ENCODE results near the gene PCBP3. TPM values are rescaled to one million over a fixed set of nuclear protein-coding genes. Genes with fewer than 3 reads are reported as not detected.
"Not testable (repeated sequence)": the region's sequence is repeated elsewhere in the genome, so short reads cannot be mapped to it uniquely, and the experiment has no call there.

The PCBP3 gene
- polyA plus RNA-seq, 3 donors, result 1.9 to 2.0 (median 1.9) TPM

GRCh38 chr21:45965084-45965809 is 321.7 kb downstream of the PCBP3 start:
- no peak for DNase-seq

DNA sequence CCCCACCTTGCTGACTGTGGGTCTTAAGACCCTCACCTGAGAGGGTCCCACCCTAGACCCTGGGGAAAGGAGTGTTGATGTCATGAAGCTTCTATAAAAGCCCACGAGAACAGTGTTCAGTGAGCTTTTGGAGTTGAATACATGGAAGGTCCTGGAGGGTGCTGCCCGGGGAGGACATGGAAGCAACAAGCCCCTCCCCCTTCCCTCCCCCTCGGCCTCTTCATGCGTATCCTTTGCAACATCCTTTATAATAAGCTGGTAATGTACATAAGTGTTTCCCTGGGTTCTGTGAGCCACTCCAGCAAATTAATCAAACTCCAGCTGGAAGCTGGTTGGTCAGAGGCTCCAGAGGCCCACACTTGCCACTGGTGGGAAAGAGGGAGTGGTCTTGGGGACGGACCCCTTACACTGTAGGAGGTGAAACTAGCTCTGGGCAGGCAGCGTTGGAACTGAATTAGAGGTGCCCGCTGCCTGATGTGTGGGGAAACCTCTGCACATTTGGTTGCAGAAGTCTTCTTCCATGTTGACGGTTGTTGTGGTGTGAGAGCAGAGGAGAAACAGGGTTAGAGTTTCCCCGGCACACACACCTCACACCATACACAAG is 323.4 kb downstream of the PCBP3 start:
- no peak for DNase-seq

DNA sequence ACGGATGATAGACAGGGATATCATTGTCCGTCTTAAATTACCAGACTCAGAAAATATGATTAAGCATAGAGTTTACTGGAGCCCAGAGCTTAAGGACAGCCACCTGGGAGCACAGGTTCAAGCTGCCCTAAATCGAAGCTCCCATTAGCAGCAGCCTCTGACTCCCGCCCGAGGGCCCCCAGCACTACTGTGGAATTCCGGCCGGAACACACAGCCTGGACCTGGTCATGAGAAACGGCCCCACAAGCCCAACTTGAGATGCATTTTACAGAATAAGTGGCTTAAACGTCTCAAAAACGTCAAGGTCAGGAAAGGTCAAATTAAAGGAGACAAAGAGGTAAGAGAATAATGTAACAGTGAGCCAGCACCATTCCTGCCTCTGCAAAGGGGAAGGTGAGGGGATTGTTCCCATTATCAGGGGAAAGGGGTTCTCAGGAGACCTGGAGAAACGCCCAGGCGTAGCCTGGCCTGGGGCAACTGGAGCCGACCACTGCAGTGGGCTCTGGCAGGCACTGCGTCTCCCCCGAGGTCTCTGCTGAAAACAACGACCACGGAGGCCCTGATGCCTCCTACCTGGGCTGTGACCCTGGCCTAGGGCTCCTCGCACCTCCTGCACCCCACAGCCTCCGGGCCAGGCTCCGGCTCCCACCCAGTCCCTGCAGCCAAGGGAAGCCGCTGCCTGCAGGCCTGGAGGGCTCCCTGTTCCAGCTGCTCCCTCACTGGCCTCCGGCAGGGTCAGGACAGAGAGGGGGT is 326.6 kb downstream of the PCBP3 start:
- no peak for DNase-seq

GRCh38 chr21:45970674-45971615 is 327.4 kb downstream of the PCBP3 start:
- no peak for DNase-seq

DNA sequence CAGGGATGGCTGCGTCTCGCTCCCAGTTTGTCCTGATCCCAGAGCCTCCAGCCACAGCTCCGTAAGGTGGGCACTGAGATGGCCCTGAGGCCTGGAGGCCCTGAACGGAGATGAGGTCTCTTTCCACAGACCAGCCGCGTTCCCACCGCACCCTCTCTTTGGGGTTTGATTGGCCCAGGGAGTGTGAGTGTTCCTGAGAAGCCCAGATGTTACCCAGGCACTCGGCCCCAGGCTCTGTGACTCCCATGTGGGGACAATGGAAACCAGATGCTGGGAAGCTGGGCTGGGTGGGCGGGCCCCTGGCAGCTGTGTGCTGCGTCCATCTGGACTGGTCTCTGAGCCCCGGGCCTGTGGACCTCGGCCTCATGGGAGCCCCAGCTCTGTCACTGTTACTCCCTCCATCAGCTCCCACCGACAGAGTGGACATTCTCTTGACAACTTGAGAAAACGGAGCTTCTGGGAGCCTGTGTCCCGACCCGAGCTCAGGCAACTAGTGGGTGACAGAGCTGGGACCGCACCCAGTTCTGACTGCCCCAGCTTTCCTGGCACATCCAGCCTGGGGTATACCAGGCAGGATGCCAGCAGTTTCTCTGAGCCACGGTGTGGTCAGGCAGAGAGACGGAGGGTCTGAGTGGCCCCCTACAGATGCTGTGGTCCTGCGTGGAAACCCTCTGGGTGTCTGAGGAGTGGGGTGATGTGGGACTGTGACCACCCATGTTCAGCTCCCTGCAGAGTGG is 328.3 kb downstream of the PCBP3 start:
- no peak for DNase-seq

GRCh38 chr21:45972353-45972715 is 328.8 kb downstream of the PCBP3 start:
- DNase-seq, result no peak

DNA sequence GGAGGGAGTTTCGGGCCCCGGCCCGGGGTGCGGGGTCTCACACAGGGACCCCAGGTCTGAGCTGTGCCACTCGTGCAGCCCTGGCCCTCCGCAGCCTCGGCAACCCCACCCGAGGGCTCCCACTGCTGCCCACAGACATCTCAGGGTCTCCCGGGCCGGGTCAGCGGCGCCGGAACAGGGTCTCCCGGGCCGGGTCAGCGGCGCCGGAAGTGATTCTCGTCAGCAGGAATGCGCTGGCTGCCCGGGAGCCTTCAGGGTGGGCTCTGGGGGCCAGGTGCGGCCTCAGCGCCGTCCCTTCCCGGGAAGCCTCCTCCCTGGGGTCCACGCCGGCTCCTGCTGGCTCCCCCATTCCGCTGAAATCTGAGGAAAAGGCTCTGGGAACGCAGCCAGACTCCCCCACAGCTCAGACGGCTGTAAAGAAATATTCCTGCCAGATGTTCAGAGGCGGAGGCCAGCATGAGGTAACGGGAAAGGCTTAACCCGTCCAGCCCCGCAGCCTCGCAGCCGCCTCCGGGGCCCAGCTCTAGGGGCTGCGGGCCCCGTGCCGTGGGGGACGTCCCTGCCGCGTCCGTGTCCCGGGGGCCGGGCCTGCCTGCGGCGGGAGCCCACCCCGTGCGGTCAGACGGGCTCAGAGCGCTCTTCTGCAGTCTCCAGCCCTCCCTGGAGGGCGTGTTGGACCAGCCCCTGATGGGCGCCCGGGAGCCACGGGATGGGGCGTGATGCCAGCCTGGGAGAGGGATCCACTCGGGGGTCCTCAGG is 329.4 kb downstream of the PCBP3 start:
- DNase-seq, result peak; percentile 93

- peak; percentile 91 for DNase-seq
Observed at GRCh38 chr21:45973475-45974072, 330.0 kb downstream of the PCBP3 start.

DNA sequence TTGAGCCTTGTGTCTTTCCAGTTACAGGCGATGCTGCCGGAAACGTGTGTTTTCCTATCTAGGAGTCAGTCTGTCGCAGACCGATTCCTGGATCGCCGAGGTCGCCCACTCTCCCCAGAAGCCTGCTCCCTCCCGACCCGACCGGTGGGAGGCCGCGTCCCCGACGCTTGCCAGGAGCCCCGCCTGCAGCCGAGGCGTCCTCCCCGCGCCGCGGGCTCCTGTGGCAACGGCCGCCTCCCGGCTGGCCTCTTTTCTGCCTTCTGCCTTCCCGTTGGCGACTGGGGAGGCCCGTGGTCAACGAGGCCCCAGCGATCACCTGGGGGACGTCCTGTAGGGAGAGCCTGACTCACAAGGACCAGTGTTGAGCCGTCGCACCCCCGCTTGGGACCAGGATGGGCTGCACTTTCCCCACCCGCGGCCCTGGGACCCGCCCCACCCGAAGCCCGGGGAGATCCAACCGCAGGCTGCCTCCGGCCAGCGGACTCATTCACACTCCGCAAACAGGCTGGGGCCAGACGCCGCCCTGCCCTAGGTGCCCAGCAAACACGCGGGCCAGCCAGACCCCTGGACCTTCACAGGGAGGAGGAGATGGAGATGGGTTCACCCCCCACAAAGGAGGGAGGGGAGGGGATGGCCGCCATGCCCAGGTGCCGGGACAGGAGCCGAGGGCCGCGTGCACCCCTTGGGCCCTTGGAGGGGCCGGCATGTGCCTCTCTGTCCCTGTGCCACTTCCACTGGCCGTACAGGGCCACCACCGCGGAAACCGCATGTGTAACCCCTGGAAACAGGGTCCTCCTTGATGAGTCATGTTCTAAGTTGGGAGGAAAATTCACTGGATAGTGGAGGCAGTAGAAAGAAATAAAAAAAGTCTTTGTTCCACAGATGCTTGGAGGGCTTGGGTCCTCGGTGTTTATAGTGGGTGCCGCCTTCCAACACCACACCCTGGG is 330.8 kb downstream of the PCBP3 start:
- DNase-seq, result no peak

- DNase-seq, result no peak
Observed at GRCh38 chr21:45975020-45975666, 331.6 kb downstream of the PCBP3 start.

DNA sequence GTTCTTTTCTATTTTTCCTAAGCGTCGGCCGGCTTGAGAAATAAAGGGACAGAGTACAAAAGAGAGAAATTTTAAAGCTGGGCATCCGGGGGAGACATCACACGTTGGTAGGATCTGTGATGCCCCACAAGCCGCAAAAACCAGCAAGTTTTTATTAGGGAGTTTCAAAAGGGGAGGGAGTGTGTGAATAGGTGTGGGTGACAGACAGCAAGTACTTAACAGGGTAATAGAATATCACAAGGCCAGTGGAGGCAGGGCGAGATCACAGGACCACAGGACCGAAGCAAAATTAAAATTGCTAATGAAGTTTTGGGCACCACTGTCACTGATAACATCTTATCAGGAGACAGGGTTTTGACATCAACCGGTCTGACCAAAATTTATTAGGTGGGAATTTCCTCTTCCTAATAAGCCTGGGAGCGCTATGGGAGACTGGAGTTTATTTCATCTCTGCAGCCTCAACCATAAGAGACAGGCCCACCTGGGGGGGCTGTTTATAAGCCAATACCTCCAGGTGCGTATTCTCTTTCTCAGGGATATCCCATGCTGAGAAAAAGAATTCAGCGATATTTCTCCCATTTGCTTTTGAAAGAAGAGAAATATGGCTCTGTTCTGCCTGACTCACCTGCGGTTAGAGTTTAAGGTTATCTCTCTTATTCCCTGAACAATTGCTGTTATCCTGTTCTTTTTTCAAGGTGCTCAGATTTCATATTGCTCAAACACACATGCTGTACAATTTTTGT is 332.3 kb downstream of the PCBP3 start:
- DNase-seq, result not testable (repeated sequence)

DNA sequence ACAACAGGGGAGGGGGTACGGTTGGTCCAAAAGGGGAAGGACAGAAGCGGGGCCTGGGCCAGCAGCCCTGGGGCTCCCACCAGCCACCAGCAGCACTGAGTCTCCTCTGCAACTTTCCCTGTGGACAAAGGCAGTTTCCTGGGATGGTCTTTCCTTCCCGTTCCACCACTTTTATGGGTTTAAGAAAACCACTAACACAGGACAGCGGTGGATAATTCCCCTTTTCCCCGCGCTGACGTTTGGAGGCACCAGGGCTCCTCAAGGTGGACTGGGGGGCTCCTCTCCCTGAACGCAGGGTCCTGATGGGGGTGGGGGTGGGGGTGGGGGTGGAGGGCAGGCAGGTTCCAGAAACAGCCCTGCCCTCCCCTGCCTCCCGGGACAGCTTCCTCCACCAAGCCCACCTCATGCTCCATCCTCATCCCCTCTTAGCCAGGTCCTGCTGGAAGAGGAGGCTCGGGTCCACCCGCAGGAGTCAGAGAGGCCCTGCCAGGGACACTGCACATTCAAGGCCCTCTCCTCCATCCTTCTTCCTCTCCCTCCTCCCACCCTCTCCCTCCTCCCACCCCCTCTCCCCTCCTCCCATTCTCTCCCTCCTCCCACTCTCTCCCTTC is 333.3 kb downstream of the PCBP3 start:
- no peak for DNase-seq

GRCh38 chr21:45977396-45977795 is 333.9 kb downstream of the PCBP3 start:
- DNase-seq, result no peak

GRCh38 chr21:45979141-45979631 is 335.7 kb downstream of the PCBP3 start:
- DNase-seq, result no peak

DNA sequence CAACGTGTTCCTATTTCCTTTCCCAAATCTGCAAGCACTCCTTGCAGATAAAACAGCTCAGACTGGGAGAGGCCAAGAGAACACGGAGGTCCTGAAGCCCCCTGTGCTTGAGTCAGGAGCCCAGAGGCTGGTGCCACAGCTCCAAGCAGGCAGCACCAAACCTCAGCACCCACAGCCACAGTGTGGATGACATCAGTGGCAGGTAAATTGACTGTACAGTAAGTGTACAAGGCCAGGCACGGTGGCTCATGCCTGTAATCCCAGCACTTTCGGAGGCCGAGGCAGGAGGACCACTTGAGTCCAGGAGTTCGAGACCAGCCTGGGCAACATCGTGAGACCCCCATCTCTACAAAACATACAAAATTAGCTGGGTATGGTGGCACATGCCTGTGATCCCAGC is 336.1 kb downstream of the PCBP3 start:
- DNase-seq, result no peak

DNA sequence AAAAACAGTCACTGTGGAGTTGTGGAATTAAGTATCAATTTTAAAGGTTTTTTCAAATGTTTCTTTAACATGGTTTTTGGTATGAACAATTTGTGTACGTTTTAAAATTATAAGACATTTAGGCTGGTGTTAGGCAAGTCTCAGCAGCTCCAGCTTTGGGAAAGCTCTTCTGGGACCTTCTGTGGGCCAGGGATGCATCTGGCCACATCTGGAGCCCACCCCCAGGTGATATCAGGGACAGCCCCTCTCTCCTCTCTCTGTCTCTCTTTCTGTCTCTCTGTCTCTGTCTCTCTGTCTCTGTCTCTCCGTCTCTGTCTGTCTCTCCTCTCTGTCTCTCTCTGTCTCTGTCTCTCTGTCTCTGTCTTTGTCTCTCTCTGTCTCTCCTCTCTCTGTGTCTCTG is 336.7 kb downstream of the PCBP3 start:
- DNase-seq, result no peak

DNA sequence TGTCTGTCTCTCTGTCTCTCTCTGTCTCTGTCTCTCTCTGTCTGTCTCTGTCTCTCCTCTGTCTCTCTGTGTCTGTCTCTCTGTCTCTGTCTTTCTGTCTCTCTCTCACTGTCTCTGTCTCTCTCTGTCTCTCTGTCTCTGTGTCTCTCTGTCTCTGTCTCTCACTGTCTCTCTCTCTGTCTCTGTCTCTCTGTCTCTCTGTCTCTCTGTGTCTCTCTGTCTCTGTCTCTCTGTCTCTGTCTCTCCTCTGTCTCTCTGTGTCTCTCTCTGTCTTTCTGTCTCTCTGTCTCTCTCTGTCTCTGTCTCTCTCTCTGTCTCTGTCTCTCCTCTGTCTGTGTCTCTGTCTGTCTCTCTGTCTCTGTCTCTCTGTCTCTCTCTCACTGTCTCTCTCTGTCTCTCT is 337.2 kb downstream of the PCBP3 start:
- DNase-seq, result no peak
